HG03060 (cell line): ENCODE results near the gene HOXB5.

Experiments
- ATAC-seq: cut with Tn5 transposase; IDR thresholded peaks from one replicate; pipeline ENCODE4 v1.9.1; 2021; ENCODE audit warnings: low read depth, moderate number of reproducible peaks; ENCODE audit not compliant: unreplicated experiment

The HOXB5 gene

DNA sequence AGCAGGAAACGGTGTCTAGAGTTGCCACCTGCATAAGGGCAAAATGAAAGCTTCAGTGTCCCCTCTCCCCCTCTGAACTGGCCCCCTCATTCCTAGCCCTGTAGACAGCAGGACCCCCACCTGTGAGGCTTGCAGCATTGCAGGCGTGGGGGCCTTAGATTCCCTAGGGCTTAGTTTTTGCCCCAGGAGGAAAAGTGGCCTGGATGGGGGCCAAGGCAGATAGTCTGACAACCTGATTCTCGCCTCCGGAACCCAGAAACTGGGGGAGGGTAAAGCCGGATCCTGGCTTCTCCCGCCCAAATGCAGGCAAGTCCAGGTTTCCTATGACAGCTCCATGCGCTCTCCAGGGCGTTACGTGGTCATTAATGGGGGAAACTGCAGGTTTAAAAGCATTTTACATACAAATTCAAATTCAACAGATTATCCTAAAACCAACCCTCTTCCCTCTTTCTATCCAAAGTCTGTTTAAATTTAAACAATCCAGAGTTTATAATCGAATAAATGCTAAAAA lies 11.9 kb upstream of the HOXB5 start:
- no peak for ATAC-seq

DNA sequence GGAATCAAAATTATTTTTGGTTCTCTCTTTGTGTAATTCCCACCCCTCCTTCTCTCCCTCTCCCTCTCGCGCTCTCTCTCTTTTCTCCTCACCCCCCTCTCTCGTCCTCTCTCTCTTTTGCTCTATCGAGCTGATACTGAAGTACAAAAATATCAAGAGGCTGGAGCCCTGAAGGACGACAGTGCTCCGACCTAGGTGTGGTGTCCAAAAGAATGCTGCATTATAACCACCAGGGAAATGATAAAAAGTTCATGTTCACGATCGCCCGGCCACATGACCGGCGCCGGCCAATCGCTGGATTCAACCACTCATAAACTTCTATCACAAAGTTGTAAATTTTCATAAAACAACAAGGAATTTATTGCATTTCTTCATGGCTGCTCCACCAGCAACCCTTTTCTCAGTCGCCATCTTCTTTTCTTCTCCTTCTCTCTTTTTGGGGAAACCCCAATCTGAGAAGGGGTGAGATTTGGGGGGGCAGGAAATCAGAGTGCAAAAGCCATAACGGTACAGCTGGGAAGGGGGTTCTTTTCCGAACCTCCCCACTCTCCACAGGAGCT lies 11.3 kb upstream of the HOXB5 start, which contains the start of gene HOXB6:
Gene HOXB6, minus strand, starts transcription at position 217 of the 560 bp plus-strand sequence. CDS start 6,836 bp downstream, outside the sequence.
- ATAC-seq, result no peak

DNA sequence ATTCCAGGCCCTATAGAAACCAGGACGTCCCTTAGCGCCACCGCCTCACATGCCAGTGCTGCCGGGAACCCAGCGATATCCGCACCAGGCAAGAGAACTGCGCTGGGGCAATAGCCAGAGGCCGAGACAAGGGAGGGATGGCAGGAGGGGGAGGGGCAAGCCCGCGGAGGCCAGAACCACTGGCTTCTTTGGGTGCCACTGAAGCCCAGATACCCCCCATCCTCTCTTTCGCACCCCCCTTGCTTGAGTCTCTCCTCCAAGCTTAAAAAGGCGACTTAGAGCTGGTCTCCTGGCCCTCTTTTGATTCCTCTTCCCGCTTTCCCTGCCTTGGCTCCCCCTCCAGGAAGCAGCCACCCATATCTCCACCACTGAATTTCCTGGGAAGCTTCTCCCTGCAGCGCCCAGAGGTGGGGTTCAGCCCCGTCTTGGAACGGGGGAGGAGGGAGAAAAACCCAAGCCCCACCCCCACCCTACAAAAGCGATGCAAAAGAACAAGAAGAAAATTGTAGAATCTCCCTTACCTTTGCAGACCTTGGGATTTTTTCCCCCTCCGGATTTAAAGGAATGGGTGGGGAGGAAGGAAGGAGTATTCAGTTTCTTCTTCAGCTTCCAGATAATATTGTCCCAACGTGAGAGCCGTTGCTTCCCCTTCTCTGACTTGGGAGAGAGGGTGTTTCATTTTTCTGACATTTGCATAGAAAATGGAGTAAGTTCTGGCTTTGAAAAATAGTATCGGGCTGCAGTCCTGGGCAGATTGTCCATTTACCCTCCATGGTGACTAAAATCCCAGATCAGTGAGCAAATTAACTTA lies 10.6 kb upstream of the HOXB5 start:
- no peak for ATAC-seq

DNA sequence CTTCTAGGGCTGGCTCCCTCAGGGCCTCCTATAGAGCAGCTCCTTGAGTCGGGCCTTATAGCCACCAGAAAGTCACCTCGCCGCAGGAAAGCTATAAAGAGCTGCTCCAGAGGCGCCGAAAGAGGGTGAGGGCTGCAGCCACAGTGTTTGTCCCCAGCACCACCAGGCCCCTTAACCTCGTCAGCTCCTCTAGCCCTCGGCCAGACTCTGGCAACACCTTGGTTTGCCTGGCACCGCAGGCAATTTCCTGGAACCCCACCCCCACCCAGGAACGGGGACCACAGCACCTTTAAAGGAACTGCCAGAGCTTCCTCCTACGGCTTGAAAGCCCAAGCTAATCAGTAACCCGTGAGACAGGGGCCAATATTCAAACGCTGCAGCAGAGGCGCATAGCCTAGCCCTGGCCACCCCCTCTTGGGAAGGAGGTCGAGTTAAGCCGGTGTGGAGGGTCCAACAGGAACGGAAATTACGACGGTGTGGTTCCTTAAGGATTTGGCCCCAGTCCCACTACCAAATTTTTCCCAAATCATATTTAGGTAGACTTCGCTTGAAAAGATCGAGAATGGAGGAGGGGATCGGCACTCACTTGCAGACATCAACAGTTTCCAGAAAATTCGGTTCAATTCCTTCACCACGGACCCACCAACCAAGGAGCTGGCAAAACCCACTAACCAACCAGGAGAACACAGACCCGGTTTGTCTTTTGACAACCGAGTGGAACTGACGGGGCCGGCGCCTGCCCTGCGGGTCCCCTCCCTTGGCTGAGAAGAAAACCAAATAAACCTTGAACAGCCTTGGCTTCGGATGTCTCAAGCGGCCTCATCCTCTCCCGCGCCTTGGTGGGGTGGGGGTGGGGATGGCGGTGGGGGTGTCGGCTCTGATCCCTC lies 8.2 kb upstream of the HOXB5 start:
- no peak for ATAC-seq

DNA sequence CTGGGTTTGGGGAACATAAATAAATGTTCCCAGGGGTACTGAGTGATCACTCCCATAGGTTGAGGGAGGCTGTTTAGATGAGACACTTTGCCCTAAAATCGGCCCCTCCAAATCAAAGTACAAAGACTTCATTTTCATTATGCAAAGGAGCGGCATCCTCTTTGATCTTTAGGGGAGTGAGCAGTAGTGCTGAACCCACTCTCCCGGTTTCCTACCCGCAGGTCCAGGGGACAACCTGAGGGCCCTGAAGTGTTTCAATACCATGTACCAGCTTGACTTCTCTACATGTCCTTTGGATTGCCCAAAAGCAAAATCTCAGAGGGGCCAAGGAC lies 7.6 kb upstream of the HOXB5 start:
- no peak for ATAC-seq

- no peak for ATAC-seq
Measured at GRCh38 chr17:48600244-48601098, 6.9 kb upstream of the HOXB5 start.

GRCh38 chr17:48599354-48599753 lies 5.8 kb upstream of the HOXB5 start:
- no peak for ATAC-seq

GRCh38 chr17:48598736-48599135 lies 5.2 kb upstream of the HOXB5 start:
- no peak for ATAC-seq

GRCh38 chr17:48597778-48598631 lies 4.4 kb upstream of the HOXB5 start:
- ATAC-seq, result no peak

GRCh38 chr17:48597528-48597777 lies 3.9 kb upstream of the HOXB5 start:
- ATAC-seq, result no peak

DNA sequence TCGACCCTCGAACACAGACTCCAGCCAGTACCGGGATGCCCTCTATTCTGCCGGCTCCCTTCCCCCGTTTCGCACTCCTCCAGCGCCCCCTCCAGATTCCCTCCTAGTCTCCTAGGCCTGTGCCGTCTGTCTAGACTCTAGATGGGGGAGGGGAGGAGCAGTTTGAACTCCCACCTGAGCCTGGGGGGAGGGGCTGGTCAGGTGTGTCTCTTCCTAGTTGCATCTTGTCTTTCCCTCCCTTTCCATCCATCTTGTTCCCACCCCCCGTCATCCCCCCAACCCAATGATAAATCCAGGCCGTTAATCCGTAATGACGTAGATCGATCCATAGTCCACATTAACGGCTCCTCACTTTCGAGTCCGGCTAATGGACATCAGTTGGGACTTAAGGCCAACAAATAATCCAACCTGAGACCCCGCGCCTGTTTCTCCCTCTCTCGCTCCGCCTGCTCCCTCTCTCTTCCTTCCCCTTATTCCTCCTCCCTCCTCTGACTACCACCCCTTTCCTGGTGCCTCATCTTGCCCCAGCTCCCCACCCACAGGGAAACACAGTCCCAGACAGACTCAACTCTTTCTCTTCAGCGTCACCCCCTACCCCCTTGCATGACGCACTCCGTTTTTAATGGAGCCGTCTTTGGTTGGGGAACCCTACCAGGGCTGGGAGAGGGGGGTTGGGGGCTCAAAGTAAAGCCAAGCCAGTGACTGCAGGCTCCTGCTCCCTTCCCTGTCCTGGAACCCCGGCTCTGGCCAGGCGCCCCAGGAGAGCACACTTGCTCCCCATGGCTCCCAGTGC lies 3.4 kb upstream of the HOXB5 start:
- no peak for ATAC-seq

- no peak for ATAC-seq
Measured at GRCh38 chr17:48596000-48596734, 2.6 kb upstream of the HOXB5 start.

GRCh38 chr17:48595278-48595999 lies 1.9 kb upstream of the HOXB5 start:
- no peak for ATAC-seq

- no peak for ATAC-seq
Measured at GRCh38 chr17:48594538-48595277, 1.1 kb upstream of the HOXB5 start.

DNA sequence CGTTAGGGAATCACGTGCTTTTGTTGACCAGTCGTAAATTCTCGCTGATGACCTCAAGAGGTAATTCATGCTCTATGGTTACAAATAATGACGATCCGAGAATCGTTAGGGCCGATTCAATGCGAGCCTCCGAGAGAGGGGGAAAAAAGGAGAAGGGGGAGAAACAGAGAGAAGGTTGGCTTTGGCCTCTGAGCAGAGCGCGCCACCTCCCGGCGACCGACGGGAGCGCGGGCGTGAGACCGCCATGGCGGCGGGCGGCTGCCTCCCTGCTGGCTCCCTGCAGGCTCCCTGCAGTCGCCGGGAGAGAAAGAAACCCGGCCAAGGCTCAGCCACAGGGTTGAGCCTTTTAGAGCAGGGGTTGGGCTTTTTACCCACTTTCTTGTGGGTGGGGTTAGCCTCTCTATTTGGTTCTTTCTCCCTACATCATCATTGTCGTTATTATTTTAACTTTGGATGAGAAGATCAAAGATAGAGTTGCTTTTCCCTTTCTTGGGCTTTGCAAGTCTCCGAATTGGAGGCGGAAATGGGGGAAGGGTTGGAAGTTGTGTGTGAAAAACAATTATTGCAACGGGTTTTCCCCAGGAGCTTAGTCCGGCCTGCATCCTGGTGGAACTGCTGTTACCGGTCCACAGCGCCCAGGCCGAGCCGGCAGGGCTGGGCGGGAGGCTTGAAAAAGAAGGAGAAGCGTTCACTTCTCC lies 410 bp upstream of the HOXB5 start:
- no peak for ATAC-seq

- ATAC-seq, result no peak
Measured at GRCh38 chr17:48592577-48592976, 1.0 kb downstream of the HOXB5 start.
